ENCODE results near the gene ABCB8. TPM values are rescaled to one million over a fixed set of nuclear protein-coding genes. Genes with fewer than 3 reads are reported as not detected.

ABCB8 gene
- polyA plus RNA-seq, 1 donor (not counting 4 experiments of a cell fraction or from before 2014, with no cell fraction given), result 15.5 TPM

DNA sequence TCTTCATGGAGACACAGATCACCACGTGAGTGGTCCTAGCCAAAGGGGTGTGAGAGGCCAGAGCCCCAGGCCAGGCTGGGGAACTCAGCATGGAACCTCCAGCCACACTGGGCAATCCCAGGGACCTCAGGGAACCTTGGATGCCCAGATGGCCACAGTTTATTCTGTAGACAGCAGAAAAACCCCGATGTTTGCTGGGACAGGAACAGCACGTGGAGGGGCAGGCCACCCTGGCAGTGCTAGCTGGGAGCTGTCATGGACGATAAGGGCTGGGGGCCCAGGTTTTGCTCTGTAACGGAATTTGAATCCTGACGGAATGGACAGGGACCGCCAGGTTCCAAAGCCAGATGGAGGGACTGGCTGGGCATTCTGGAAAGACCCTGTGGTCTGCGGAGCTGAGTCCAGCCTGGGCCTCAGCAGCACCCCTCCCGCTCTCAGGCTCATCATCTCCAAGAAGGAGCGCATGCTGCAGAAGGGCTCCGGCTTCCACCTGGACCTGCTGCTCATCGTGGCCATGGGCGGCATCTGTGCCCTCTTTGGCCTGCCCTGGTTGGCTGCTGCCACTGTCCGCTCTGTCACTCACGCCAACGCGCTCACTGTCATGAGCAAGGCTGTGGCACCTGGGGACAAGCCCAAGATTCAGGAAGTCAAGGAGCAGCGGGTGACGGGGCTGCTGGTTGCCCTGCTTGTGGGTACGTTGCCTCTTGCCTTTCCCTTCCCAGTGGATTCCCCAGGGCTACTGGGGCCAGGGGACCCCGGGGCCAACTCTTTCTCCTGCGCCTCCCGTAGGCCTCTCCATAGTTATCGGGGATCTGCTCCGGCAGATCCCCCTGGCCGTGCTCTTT, 46.8 kb downstream of the ABCB8 start:
- peaks cover 2% of the 10 kb centered on the region for H4K20me1 ChIP-seq (ENCODE audit: control insufficient read depth, extremely low read depth, insufficient read depth, low read length)
- H3K27me3 ChIP-seq (ENCODE audit: control insufficient read depth, extremely low read depth, insufficient read depth, low read length), result no peaks in the 10 kb centered on the region
- no peak for TF ChIP-seq EZH2 (IDR thresholded peaks at IDR 0.05; ENCODE audit: low read length)
- TF ChIP-seq, protein P1, sequence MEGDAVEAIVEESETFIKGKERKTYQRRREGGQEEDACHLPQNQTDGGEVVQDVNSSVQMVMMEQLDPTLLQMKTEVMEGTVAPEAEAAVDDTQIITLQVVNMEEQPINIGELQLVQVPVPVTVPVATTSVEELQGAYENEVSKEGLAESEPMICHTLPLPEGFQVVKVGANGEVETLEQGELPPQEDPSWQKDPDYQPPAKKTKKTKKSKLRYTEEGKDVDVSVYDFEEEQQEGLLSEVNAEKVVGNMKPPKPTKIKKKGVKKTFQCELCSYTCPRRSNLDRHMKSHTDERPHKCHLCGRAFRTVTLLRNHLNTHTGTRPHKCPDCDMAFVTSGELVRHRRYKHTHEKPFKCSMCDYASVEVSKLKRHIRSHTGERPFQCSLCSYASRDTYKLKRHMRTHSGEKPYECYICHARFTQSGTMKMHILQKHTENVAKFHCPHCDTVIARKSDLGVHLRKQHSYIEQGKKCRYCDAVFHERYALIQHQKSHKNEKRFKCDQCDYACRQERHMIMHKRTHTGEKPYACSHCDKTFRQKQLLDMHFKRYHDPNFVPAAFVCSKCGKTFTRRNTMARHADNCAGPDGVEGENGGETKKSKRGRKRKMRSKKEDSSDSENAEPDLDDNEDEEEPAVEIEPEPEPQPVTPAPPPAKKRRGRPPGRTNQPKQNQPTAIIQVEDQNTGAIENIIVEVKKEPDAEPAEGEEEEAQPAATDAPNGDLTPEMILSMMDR (optimal IDR thresholded peaks at IDR 0.05 in 1 of 3, IDR thresholded peaks at IDR 0.05 in 1 of 3, conservative IDR thresholded peaks at IDR 0.05 in 1 of 3; ENCODE audit: extremely low read depth in 1 of 3, insufficient read depth in 2 of 3, low read length in 3 of 3), result no peak
- H3K27ac ChIP-seq (ENCODE audit: control insufficient read depth, insufficient read depth, low read length), result no peak overlapping the region
- no peaks in the 10 kb centered on the region for H3K9me1 ChIP-seq (ENCODE audit: control insufficient read depth, extremely low read depth, insufficient read depth, low read length)
- no peak for FAIRE-seq
- H3K9ac ChIP-seq (ENCODE audit: control insufficient read depth, extremely low read depth, insufficient read depth, low read length), result no peak overlapping the region
- dilution Hi-C loops (cut with MboI; ENCODE audit: extremely low pct_ligation_motif_present, low sequenced_read_pairs), result no loop called here
- no peak overlapping the region for H2AFZ ChIP-seq (ENCODE audit: control insufficient read depth, low read length)
- peaks cover 14% of the 10 kb centered on the region for H3K79me2 ChIP-seq (ENCODE audit: control insufficient read depth, insufficient read depth, low read length)
- H3K9me3 ChIP-seq (ENCODE audit: control insufficient read depth, low read depth, low read length), result no peaks in the 10 kb centered on the region
- no peak overlapping the region for H3K4me3 ChIP-seq (ENCODE audit: control insufficient read depth in 2 of 3, extremely low read depth in 1 of 3, insufficient read depth in 2 of 3, low read depth in 1 of 3, low read length in 3 of 3)
- H3K4me2 ChIP-seq (ENCODE audit: control insufficient read depth, extremely low read depth, insufficient read depth, low read depth, low read length), result no peak overlapping the region
- DNase-seq (ENCODE audit: low read depth, low spot score), result no peak
- H3K4me1 ChIP-seq (ENCODE audit: control insufficient read depth, extremely low read depth, insufficient read depth, low read length), result peaks cover 6% of the 10 kb centered on the region
- peaks cover 27 to 35% of the 10 kb centered on the region in 2 experiments for H3K36me3 ChIP-seq (ENCODE audit: control insufficient read depth in 2 of 2, extremely low read depth in 1 of 2, insufficient read depth in 2 of 2, low read length in 2 of 2)

DNA sequence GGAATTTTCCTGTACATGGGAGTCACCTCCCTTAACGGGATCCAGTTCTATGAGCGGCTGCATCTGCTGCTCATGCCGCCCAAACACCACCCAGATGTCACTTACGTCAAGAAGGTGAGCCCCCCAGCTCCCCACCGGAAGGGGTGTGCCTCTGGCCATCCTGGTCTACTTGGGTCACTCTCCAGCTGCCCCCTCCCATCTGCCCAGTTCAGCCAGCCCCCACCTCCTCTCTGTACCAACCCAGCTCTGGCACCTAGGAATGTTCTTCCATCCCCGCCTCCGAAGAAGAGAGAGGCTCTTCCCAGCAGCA, 47.4 kb downstream of the ABCB8 start:
- dilution Hi-C loops (cut with MboI; ENCODE audit: extremely low pct_ligation_motif_present, low sequenced_read_pairs), result no loop called here
- no peak overlapping the region for H3K27ac ChIP-seq (ENCODE audit: control insufficient read depth, insufficient read depth, low read length)
- no peaks in the 10 kb centered on the region for H3K9me3 ChIP-seq (ENCODE audit: control insufficient read depth, low read depth, low read length)
- no peak for FAIRE-seq
- H3K36me3 ChIP-seq (ENCODE audit: control insufficient read depth in 2 of 2, extremely low read depth in 1 of 2, insufficient read depth in 2 of 2, low read length in 2 of 2), result peaks cover 27 to 29% of the 10 kb centered on the region in 2 experiments
- TF ChIP-seq, protein P1 (optimal IDR thresholded peaks at IDR 0.05 in 1 of 3, IDR thresholded peaks at IDR 0.05 in 1 of 3, conservative IDR thresholded peaks at IDR 0.05 in 1 of 3; ENCODE audit: extremely low read depth in 1 of 3, insufficient read depth in 2 of 3, low read length in 3 of 3), result no peak
- no peak for TF ChIP-seq EZH2 (IDR thresholded peaks at IDR 0.05; ENCODE audit: low read length)
- H2AFZ ChIP-seq (ENCODE audit: control insufficient read depth, low read length), result no peak overlapping the region
- H3K4me1 ChIP-seq (ENCODE audit: control insufficient read depth, extremely low read depth, insufficient read depth, low read length), result peaks cover 6% of the 10 kb centered on the region
- H3K9me1 ChIP-seq (ENCODE audit: control insufficient read depth, extremely low read depth, insufficient read depth, low read length), result no peaks in the 10 kb centered on the region
- H3K4me2 ChIP-seq (ENCODE audit: control insufficient read depth, extremely low read depth, insufficient read depth, low read depth, low read length), result no peak overlapping the region
- no peak overlapping the region for H3K4me3 ChIP-seq (ENCODE audit: control insufficient read depth in 2 of 3, extremely low read depth in 1 of 3, insufficient read depth in 2 of 3, low read depth in 1 of 3, low read length in 3 of 3)
- H4K20me1 ChIP-seq (ENCODE audit: control insufficient read depth, extremely low read depth, insufficient read depth, low read length), result peaks cover 2% of the 10 kb centered on the region
- no peak for DNase-seq (ENCODE audit: low read depth, low spot score)
- peaks cover 18% of the 10 kb centered on the region for H3K79me2 ChIP-seq (ENCODE audit: control insufficient read depth, insufficient read depth, low read length)
- no peak overlapping the region for H3K9ac ChIP-seq (ENCODE audit: control insufficient read depth, extremely low read depth, insufficient read depth, low read length)
- no peaks in the 10 kb centered on the region for H3K27me3 ChIP-seq (ENCODE audit: control insufficient read depth, extremely low read depth, insufficient read depth, low read length)

All from keratinocyte (primary cell).